GM19324 (cell line): ENCODE measurements around the gene NUP188.
"Not testable (repeated sequence)": the region's sequence is repeated elsewhere in the genome, so short reads cannot be mapped to it uniquely, and the experiment has no call there.

Experiments used
- ATAC-seq: cut with Tn5 transposase; IDR thresholded peaks from one replicate; pipeline ENCODE4 v1.9.1; 2021; ENCODE audit warnings: mild to moderate bottlenecking, moderate library complexity; ENCODE audit not compliant: unreplicated experiment, low FRiP score

Gene NUP188

DNA sequence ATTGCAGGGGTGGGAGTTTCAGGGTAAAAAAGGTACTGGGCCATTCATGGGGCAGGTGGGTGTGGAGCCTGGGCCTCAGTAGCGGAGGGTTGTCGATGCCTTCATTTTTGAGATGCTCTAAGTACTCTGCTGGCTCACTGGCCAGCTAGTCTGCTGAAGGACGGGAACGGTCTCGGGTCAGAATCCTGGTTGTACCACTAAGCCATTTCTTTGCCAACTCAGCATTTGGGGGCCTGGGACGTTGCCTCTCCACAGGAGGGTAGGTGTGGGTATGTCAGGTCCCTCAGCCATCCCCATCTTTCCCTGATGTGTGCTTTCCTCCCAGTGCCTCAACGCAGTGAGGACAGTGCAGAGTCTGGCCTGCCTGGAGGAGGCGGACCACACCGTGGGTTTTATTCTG, 55.5 kb downstream of the NUP188 start:
- no peak for ATAC-seq

DNA sequence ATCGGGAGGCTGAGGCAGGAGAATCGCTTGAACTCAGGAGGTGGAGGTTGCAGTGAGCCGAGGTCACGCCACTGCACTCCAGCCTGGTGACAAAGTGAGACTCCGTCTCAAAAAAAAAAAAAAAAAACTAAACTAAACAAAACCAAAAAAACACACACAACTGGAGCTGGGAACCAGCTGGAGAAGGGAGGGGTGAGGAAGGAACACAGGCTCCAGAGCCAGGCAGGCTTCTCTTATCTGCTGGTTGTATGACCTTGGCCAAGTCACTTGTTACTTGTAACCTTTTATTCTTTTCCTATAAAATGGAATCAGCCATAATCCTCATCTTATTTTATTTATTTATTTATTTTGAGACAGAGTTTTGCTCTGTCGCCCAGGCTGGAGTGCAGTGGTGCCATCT, 56.7 kb downstream of the NUP188 start:
- ATAC-seq = not testable (repeated sequence)

DNA sequence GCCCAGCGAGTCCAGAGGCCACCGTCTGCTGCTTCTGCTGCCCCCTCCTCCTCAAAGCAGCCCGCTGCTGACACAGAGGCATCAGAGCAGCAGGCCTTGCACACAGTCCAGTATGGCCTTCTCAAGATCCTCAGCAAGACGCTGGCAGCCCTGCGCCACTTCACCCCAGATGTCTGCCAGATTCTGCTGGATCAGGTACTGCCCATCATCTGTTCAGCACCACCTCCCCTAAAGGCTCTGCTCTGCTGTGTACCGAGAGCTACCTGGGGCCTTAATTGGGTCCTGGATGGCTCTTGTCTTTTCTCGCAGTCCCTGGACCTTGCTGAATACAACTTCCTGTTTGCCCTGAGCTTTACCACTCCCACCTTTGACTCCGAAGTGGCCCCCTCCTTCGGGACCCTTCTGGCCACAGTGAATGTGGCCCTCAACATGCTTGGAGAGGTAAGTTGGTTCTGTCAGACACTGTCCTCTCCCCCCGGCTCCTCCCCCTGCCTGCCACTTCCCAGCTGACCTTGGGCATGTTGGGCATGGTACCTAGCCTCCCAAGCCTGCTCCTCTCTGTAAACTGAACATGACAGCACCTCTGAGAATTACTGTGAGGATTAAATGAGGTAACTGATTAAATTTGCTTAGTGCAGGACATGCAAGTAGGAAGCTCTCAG, 58.0 kb downstream of the NUP188 start:
- ATAC-seq = no peak

DNA sequence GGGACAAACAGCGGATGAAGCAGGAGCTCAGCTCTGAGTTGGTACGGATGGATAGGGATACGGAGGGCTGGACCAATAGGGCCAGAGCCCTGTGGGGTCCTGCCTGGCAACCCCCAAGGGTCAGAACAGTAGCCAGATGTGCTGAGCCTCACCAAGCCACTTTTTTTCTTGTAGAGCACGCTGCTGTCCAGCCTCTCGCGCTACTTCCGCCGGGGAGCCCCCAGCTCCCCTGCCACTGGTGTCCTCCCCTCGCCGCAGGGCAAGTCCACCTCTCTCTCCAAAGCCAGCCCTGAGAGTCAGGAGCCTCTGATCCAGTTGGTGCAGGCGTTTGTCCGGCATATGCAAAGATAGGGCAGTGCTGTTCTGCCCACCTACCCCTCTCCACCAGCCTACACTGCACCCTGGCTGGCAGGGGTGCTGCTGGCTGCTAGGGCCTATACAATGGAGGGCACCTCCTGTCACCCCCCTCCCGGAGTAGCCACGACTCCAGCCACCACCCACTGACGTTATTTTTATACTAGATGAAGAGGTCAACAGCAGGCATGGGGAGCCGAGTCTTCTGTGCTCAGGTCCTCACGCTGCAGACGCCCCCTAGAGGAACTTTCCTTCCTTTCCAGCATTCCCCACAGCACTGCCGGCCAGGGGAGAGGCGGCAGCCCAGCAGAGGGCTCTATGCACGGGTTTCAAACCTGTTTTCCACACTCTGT, 59.0 kb downstream of the NUP188 start:
- ATAC-seq = no peak

DNA sequence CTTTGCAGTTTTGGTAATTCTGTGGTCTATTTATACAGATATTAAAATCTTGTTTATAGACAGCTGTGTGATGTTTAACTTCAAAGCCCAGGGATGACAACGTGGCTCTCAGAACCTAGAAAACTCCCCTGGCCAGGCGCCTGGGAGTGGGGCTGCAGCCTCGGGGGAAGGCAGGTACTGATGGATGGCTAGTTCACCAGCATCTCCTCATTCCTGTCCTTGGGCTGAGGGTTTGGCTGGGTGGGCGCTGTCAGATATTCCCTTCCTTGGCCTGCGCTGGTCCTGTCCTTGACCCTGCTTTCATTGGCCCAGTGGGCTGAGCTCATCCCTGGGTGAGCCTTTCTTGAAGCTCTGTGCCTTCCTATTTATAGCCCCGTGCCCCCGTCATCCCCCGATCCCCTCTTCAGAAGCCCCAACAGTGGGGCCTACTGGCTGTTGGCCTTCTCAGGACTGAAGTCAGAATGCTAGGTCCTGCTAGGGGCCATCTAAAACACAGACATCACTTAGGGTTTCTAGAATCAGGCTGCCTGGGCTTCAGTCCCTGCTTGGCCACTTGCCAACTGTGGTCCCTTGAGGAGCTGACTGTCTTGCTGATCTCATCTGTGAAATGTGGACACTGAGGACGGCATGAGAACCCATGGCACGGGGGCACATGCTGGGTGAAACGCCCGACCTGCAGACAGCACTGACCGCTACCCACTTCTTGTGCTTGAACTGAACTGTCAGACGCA, 59.7 kb downstream of the NUP188 start:
- no peak for ATAC-seq

DNA sequence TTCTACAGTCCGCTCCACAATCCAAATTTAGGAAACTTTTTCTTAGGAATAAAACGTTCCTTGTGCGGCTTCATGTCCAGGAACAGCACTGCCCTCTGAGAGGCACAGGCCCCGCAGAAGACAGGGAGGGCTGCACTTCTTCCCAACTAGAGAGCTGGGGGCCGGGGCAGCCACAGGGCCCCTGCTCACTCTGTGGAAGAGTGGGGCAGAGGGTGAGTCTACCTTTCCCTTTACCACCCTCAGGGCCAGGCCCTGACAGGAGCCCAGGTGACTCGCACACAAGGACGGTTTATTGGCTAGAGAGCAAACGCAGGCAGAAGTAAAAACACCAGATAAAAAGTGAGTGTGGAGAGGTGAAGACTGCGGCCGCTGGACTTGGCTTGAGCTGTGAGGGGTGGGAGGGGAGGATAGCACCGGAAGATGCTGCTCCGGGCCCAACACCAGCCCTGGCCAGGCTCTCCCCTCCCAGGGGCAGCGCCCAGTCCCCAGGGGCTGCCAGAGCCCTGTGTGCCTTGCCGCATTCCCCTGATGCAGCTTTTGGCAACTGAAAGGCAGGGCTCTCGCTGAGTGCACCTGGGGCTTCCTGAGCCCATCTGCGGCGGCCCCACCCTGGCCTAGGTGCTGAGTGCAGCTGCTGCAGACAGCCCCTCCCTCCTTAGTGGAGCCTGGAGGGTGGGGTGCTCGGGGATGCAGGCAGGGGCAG, 60.4 kb downstream of the NUP188 start:
- ATAC-seq = no peak

DNA sequence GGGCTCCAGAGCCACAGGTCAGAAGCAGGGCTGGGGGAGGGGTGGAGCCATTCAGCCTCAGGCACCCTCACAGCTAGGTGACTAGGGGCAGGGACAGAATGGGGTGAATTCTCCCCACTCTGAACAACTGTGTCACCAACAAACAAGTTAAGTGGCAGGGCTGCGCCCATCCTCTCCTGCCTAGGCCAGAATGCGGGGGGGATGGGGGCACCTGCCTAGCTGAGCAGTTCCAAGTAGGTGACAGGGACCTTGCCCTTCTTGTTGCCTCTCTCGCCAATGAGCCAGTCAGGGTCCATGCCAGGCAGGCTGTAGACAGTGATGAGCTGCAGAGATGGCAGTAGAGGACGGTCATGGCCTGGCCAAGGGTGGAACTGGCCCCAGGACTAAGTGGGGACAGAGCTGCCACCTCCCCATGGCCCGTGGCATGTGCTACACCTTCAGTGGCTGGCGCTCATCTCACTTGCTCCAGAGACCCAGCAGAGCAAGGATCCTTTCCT, 61.0 kb downstream of the NUP188 start:
- ATAC-seq = no peak

DNA sequence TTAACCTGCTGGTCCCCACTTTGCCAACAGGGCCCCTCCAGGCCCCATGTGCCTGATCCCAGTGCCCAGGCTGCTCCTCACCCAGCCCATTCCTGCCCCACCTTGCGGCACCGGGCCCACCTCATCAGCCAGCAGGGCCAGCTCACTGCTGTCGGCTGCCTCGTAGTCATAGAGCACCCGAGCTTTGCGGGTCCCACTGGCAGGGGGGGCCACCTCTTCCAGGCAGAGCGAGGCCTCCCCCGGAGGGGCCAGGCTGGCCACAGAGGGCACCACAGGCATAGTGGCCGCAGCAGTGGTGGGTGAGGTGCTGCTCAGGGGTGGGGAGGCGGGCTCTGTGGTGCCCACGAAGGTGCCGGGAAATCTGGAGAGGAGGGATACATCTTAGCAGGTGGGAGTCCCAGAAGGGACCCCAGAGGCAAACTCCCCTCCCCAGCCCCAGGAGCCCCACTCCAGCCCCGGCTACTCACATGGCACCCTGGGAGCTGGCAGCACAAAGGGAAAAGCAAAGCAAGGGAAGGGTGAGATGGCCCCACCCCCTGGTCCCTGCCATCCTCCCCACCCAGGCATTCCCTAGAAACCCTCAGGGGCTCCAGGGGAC, 61.6 kb downstream of the NUP188 start:
- no peak for ATAC-seq

DNA sequence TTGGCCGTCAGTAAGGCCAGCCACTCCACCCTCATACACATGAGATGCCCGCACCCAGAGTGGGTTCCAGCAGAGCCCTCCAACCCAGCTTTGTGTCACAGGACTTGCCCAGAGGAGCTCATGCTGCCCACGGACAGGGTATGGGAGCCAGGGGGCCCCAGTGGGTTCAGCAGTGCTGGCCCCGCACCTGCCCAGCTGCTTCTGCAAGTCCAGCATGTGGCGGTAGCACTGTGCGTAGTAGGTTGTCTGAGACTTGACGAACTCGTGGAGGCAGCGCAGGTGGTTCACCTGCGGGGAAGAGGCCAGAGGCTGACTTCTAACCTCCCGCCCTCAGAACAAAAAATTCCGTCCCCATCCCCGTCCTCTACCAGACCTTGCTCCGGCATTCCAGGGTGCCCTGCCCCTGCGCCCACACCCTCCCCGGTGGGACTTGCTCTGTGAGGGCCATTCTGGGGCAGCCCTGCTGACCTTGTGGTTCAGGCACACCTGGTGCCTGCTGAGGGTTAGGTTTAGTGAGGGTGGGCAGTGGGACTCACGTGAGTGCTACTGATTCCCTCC, 62.2 kb downstream of the NUP188 start:
- no peak for ATAC-seq

DNA sequence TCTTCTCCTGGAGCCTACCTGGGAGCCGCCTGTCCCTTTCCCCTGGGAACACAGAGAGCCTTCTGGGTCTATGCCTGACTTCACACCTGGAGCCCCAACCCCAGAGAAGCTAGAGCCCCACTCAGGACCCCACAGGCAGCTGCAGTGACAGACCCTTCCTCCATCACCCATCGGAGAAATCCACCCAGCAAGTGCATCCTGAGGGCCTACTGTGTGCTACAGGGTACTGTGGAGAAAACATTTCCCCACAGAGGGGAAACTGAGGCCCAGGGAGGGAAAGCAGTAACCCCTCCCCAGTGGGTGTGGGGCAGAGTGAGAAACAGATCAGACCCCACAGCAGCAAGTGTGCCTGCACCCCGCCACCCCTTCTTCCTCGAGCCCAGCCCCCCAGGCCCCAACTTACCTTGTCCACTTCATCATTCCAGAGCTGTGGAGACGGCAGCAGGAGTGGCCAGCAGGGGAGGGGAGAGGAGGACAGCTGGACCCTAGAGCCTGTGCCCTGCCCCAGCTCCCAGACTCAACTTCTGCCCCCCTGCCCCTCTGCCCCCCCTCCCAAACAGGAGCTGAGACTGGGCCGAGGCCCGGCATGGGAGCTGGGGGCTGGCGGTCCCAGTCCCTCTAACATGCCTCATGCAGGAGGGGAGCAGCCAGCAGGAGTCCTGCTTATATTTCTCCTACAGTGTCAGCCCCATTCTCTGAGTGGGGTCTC, 62.9 kb downstream of the NUP188 start:
- no peak for ATAC-seq

DNA sequence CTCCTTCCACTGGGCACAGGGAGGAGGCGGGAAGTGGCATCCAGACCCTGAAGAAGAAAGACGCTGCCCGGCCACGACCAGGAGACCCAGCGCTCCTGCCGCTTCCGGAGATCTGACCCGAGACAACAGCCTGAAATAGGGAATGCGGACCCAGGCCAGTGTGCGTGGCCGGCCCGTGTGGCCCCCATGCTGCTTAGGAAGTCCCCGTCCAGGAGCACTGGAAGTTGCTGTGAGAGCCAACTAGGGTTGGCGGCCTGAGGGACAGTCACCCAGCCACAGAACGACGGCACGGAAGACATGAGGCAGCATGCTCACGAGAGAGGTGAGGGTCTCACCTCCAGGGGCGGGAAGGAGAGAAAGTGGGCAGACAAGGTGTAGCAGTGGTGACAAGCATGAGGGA, 63.7 kb downstream of the NUP188 start:
- no peak for ATAC-seq

DNA sequence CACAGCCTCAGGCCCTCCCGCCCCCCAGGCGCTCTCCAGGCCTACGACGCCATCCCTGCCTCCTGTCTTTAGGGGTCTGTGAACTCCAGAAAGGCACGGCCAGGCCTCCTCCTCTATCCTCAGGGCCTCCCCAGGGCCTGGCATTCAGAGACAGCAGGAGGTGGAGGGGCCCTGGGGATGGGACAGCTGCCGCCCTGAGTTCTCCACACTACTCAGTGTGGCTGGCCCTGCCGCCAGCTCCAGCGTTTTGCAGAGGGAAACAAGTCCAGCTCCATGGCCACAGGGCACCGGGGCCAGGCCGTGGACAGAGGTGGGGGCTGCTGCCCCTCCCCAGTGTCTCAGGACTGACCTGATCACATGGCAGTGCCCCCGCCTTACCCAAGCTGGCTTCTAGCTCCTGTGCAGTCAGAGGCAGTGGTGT, 64.3 kb downstream of the NUP188 start:
- no peak for ATAC-seq

DNA sequence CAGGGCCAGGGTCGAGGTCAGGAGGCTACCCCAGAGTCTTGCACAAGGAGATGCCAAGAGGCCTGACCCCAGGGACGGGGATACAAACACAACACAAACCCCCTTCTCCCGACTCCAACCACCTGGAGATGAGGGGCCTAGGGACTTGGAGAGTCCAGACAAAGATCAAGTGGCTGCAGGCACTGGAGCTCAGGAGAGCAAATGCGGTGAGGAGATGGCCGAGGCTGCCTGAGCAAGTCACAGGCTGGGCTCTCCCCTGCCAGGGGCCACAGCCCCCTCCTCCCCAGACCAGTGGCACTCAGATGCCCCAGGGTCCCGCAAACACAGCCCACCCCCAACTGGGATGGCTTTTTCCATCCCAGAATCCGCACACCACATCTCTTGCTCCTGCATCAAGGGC, 64.8 kb downstream of the NUP188 start:
- ATAC-seq = no peak

DNA sequence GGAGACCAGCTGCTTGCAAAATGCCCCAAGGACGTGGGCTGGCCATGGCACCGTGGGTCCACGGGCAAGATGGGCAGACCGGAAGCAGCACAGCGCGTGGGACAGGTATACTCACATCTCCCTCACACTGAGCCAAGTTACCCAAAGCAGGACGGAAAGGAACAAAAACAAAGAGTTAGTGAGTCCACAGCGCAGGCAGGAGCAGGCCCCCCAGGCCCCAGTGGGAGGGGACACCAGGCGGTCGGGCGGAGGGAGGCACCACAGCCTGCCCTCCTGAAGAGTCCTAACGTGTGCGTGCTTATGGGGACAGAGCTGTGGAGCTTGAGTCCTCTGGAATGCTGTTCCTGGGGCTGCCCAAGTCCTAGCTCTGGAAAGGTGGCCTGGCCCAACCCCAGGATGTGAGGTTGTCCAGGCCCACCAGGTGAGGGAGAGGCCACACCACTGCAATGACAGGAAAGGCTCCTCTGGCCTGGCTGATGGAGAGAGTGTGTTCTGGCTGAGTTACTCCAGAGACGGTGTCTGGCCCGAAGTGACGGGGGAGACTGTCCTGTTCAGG, 65.5 kb downstream of the NUP188 start:
- no peak for ATAC-seq

DNA sequence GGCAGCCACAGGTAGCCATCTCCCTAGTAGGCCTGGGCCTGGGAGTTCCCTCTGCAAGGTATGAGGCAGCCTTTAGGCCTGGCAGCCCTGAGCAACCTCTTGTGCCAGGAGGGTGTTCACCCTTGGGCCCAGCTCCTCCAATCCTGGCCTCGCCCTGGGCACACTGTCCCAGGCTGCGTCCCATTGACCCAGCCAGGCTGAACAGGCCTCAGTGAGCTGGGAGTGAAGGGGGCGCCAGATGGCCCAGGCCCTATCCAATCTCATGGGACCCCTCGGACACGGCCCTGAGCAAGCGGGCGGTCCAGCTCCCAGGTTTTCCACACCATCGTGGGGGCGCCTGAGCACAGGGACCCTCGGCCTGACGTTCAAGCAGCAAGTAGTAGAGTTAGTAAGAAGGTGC, 66.2 kb downstream of the NUP188 start:
- ATAC-seq = no peak

DNA sequence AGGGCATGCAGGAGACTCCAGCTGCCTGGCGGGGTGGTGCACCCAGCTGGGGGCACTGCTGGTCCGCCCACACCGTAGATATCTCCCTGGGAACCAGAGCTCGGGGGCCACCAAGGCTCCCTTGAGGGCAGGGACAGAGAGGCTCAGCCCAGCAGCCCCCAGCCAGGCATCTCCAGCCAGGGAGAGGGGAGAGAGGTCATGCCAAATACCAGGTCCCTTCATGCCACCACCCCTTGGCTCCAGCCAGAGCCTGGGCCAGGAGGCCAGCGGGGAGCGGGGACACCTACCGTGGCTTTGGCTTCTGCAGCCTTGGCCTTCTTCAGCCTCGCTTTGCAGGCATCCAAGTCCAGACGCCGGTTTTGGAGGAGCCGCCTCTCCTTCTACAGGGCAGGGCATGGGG, 66.6 kb downstream of the NUP188 start:
- no peak for ATAC-seq

DNA sequence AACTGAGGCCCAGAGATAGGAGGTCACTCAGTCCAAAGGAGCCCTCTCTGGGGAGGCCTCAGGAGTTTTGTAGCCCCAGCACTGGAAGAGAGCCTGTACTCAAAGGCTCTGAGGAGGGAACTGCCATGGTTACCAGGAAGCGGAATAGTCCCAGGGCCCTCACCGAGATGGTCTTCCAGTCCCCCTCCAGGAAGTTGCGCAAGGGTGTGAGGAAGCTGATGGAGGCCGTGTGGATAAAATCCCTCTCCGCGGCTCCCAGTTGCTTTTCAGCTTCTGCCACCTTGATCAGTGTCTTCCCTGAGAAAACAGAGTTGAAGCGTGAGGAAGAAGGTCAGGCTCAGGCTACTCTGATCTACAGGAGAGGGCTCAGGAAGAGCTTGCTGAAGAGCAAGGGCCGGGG, 67.1 kb downstream of the NUP188 start:
- ATAC-seq = no peak

DNA sequence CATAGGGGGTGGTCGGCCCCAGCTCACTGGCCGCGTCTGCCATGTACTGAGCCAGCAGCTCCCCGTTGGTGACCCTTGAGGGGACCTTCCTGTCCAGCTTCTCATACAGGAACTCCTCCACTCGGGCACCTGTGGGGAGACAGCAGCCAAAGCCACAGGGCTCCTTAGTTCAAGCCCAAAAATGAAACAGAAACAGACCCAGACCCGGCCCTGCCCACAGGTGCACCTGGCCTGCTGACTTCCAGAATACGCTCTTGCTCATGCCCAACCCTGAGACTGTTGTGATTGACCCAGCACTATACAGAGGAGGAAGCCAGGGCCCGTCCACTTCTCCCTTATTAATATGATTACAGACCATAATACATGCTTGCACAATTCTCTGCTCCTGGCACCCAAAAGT, 73.6 kb downstream of the NUP188 start:
- ATAC-seq = peak; percentile 71

DNA sequence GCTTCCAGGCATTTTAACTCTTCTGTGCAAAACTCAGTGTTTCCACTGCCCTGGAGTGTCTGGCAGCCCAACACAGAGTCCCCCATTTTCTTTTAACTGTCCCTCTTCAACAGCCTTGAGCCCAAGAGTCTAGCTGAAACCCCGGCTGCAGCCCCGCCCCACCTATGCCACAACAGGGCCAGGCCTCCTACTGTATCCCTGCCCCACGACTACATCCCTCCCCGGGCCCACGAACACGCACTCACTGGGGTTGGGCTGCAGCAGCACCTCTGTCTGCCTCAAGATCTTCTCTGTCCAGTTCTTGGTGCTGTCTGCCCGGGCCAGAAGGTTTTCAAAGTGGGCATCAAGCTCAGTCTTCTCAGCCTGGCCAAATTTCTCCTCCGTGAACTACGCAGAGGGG, 74.5 kb downstream of the NUP188 start:
- no peak for ATAC-seq
